HepG2 (cell line): Measurements from ENCODE around the gene NDUFA8.

Experiments
- CREM ChIP-seq, 2 experiments: sonication (generic) in 1 of 2; formaldehyde crosslinking in 1 of 2; IDR thresholded peaks; 2 replicates each; pipeline versions ENCODE4 v1.4.0 to v1.6.1; 2016 to 2020; ENCODE audit warnings: antibody characterized with exemption in 1 of 2, mild to moderate bottlenecking in 1 of 2, missing genetic modification reagents in 1 of 2
- E2F1 ChIP-seq: sonication (generic); formaldehyde crosslinking; IDR thresholded peaks from 2 replicates; pipeline ENCODE4 v1.5.0; 2020; ENCODE audit warnings: missing genetic modification reagents
- EZH2 ChIP-seq: conservative IDR thresholded peaks from 2 replicates; pipeline ENCODE4 v1.6.1; 2012; ENCODE audit warnings: mild to moderate bottlenecking, low read depth, low read length, moderate library complexity
- FOXK2 ChIP-seq: fragments of 450-650 bp; IDR thresholded peaks from 2 replicates; pipeline ENCODE4 v1.6.1; 2016
- GABPA ChIP-seq, 2 experiments: IDR thresholded peaks; 2 replicates each; pipeline ENCODE4 v1.6.1; 2011 to 2016; ENCODE audit warnings: low read depth in 2 of 2, low read length in 1 of 2, missing biosample characterization in 1 of 2, missing genetic modification characterization in 1 of 2
- HOXA5 ChIP-seq: sonication (generic); formaldehyde crosslinking; IDR thresholded peaks from 2 replicates; pipeline ENCODE4 v1.4.0; 2020; ENCODE audit warnings: missing genetic modification reagents
- NFAT5 ChIP-seq: sonication (generic); formaldehyde crosslinking; IDR thresholded peaks from 2 replicates; pipeline ENCODE4 v1.4.0; 2020; ENCODE audit warnings: missing genetic modification reagents
- NPAS2 ChIP-seq: sonication (generic); formaldehyde crosslinking; IDR thresholded peaks from 2 replicates; pipeline ENCODE4 v1.8.0; 2022; ENCODE audit warnings: mild to moderate bottlenecking, missing genetic modification reagents, borderline replicate concordance
- POLR2G ChIP-seq: fragments of 200-400 bp; formaldehyde crosslinking; IDR thresholded peaks from 2 replicates; pipeline ENCODE4 v1.6.1; 2018; ENCODE audit warnings: mild to moderate bottlenecking, low read depth, low read length, moderate library complexity
- TAF1 ChIP-seq: sonication (generic); formaldehyde crosslinking; IDR thresholded peaks from 2 replicates; pipeline ENCODE4 v1.4.0; 2020; ENCODE audit warnings: missing genetic modification reagents
- ZBTB26 ChIP-seq: IDR thresholded peaks from 2 replicates; pipeline ENCODE4 v1.6.1; 2016; ENCODE audit warnings: missing compliant biosample characterization, missing genetic modification reagents, borderline replicate concordance

DNA sequence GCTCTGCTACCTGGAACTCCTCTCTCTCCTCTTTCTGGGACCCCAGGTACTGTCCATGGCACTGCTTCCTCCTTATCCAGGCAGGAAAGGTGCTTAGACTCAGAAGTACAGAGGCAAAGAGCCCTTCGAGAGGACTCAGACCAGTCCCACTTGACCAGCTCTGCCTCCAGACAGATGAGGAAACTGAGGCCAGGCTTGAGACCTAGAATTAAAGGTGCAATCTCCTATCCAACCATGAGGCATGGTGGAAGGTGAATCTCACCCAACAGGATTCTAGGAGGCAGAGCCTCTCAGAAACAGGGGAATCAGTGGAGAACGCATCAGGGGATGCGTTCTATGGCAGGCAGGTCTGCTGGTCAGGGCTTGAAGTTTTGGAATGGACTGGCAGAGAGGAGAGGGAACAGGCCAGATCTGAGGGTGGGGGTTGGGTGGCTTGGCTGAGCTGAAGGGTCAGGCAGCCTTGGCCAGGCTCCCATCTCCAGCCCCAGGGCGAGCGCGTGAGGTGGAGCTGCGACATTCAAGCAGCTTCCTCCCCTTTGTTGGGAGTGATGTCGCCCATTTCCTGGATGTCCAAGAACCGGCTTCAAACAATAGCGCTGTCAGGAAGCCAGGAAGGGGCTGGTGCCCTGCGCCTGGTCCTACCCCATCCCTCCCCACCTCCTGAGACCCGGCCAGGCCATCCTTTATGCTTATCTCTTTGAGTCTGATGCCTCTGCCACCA, 26.2 kb downstream of the NDUFA8 start:
- TF ChIP-seq TAF1 (CRISPR knock-in tag) = no peak
- no peak for TF ChIP-seq GABPA (IDR thresholded peaks at IDR 0.05; ENCODE audit: low read depth, low read length)
- no peak for TF ChIP-seq GABPA (CRISPR knock-in tag; IDR thresholded peaks at IDR 0.05; ENCODE audit: low read depth)
- no peak for TF ChIP-seq NFAT5 (CRISPR knock-in tag)
- TF ChIP-seq HOXA5 (CRISPR knock-in tag) = no peak
- TF ChIP-seq EZH2 = no peak
- no peak for TF ChIP-seq ZBTB26 (CRISPR knock-in tag)
- no peak for TF ChIP-seq CREM (IDR thresholded peaks at IDR 0.05)
- TF ChIP-seq CREM (CRISPR knock-in tag; IDR thresholded peaks at IDR 0.05) = no peak
- no peak for TF ChIP-seq FOXK2
- no peak for TF ChIP-seq E2F1 (CRISPR knock-in tag)
- no peak for TF ChIP-seq NPAS2 (CRISPR knock-in tag)
- TF ChIP-seq POLR2G = no peak
